Caco-2 (cell line): ENCODE measurements around the gene TMA16. TPM values are rescaled to one million over a fixed set of nuclear protein-coding genes. Genes with fewer than 3 reads are reported as not detected.

Source experiments
- BruUV-seq: library from RNA; stranded (reverse); fragments of 400-500 nt; replicated peaks from 2 replicates; lab custom pipeline; 2021; lab: Mats Ljungman, UMichigan
- CTCF ChIA-PET: fragments of 300-600 bp; sonication (Branson Sonifier 250); formaldehyde crosslinking; loops from one replicate; lab custom pipeline; 2022; ENCODE audit warnings: antibody characterized with exemption; lab: Charles Lee
- POLR2A ChIA-PET: fragments of 300-600 bp; sonication (Branson Sonifier 250); formaldehyde crosslinking; loops from one replicate; lab custom pipeline; 2022; ENCODE audit warnings: antibody characterized with exemption; lab: Charles Lee
- DNase-seq, 2 experiments: peaks; one replicate each; pipeline versions ENCODE4 v3.0.0 to v3.0.0-alpha.2; 2020 to 2022
- H3K27me3 ChIP-seq: replicated peaks from 2 replicates; pipeline ENCODE4 v1.6.0; 2011; ENCODE audit warnings: low read length; ENCODE audit not compliant: control insufficient read depth, insufficient read depth
- H3K36me3 ChIP-seq: 2 replicates; pipeline ENCODE4 v1.5.1; 2011; ENCODE audit warnings: low read length; ENCODE audit not compliant: control insufficient read depth, insufficient read depth
- H3K4me1 ChIP-seq: fragments of 250-450 bp; sonication (Bioruptor Pico); 2 replicates; pipeline ENCODE4 v1.5.1; 2020; ENCODE audit warnings: mild to moderate bottlenecking
- H3K4me3 ChIP-seq: 2 replicates; pipeline ENCODE4 v1.5.1; 2011; ENCODE audit warnings: low read depth, mild to moderate bottlenecking, control low read depth, low read length
- H3K9me3 ChIP-seq: fragments of 250-450 bp; sonication (Bioruptor Pico); 2 replicates; pipeline ENCODE4 v1.5.1; 2020; ENCODE audit warnings: mild to moderate bottlenecking, moderate library complexity
- H3K27ac Mint-ChIP-seq: one replicate; pipeline ENCODE4 v1.8.0; 2022; ENCODE audit warnings: mixed read lengths; ENCODE audit not compliant: unreplicated experiment
- H3K27me3 Mint-ChIP-seq: one replicate; pipeline ENCODE4 v1.8.0; 2022; ENCODE audit warnings: mixed read lengths; ENCODE audit not compliant: insufficient read depth, unreplicated experiment
- H3K36me3 Mint-ChIP-seq: one replicate; pipeline ENCODE4 v1.8.0; 2022; ENCODE audit warnings: mild to moderate bottlenecking, mixed read lengths; ENCODE audit not compliant: insufficient read depth, unreplicated experiment
- H3K4me1 Mint-ChIP-seq: one replicate; pipeline ENCODE4 v1.8.0; 2022; ENCODE audit warnings: low read depth, mixed read lengths; ENCODE audit not compliant: unreplicated experiment
- H3K4me3 Mint-ChIP-seq: one replicate; pipeline ENCODE4 v1.8.0; 2022; ENCODE audit warnings: mild to moderate bottlenecking, moderate library complexity, mixed read lengths; ENCODE audit not compliant: unreplicated experiment
- H3K9me3 Mint-ChIP-seq: one replicate; pipeline ENCODE4 v1.8.0; 2022; ENCODE audit warnings: mixed read lengths; ENCODE audit not compliant: unreplicated experiment
- CTCF ChIP-seq, 2 experiments: fragments of 200-600 bp in 1 of 2; IDR thresholded peaks; 1 replicate in 1 of 2; 2 replicates in 1 of 2; pipeline versions ENCODE4 v1.5.1 to v1.8.0; 2011 to 2022; ENCODE audit warnings: antibody characterized with exemption in 1 of 2, control low read depth in 1 of 2, inconsistent platforms in 1 of 2, low read depth in 1 of 2, low read length in 1 of 2, mild to moderate bottlenecking in 1 of 2, moderate library complexity in 1 of 2; ENCODE audit not compliant: insufficient read depth in 1 of 2, severe bottlenecking in 1 of 2, unreplicated experiment in 1 of 2
- intact Hi-C: fragments of 100-400 bp; cut with micrococcal nuclease; formaldehyde crosslinking; loops from one replicate; pipeline ENCODE4 v1.10.0; 2022; ENCODE audit not compliant: unreplicated experiment
- total RNA-seq: library from RNA; stranded (reverse); gene quantifications from 2 replicates; pipeline ENCODE4 v1.2.3, GENCODE V29; 2022

Gene TMA16
- total RNA-seq, 1 experiment from 2014 or later = 31.1 TPM

DNA sequence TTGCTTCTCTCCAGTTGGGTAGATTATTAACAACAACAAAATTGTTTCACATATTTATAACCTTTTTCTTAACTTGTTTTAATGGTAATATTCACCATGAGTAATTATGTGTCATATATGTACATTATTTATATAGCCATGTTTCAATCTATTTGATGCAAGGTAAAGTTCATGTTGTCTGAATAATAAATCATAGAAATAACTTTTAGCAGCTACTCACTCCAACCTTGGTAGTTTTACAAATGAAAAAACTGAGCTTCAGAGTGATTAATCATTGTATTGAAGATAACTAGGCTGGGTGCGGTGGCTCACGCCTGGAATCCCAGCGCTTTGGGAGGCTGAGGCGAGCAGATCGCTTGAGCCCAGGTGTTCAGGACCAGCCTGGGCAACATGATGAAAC lies 46.0 kb downstream of the TMA16 start:
- Histone ChIP-seq H3K27me3 (no peaks in the 10 kb centered on the region), H3K36me3 (no peaks in the 10 kb centered on the region), H3K4me1 (no peaks in the 10 kb centered on the region), H3K4me3 (no peak overlapping the region), H3K9me3 (no peaks in the 10 kb centered on the region)
- ChIA-PET CTCF (no interaction called here), POLR2A (no interaction called here)
- Mint-ChIP-seq H3K4me3 (no peak overlapping the region), H3K27ac (no peak overlapping the region), H3K27me3 (no peaks in the 10 kb centered on the region), H3K4me1 (no peaks in the 10 kb centered on the region), H3K9me3 (no peaks in the 10 kb centered on the region), H3K36me3 (no peaks in the 10 kb centered on the region)
- intact Hi-C loops = no loop called here
- no TSS peak for BruUV-seq
- no peak for DNase-seq
- TF ChIP-seq CTCF (IDR thresholded peaks at IDR 0.05; ENCODE audit: insufficient read depth in 1 of 2, low read depth in 1 of 2, low read length in 1 of 2, severe bottlenecking in 1 of 2, unreplicated experiment in 1 of 2) = no peak

GRCh38 chr4:163540977-163541376 lies 46.5 kb downstream of the TMA16 start:
- H3K27me3 ChIP-seq = no peaks in the 10 kb centered on the region
- CTCF ChIA-PET = no interaction called here

DNA sequence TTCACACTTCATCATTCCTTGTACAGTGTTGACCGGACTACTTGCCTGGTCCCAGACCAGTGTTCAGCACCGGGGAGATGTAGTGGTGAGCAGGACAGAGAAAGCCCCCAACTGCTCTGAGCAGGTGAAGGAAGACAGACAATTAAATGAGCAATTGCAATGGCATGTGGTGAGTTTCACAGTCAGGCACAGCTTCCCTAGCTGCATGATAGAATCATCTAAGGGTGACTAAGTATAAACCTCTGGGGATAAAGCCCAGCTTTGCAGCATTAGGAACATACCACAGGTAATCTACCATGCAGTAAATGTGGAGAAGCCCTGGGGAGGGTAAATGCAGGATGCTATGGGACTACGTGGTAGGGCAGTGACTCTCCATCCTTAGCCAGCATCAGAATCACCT lies 47.8 kb downstream of the TMA16 start:
- ChIA-PET CTCF (no interaction called here), POLR2A (no interaction called here)
- Histone ChIP-seq H3K4me1 (no peaks in the 10 kb centered on the region), H3K36me3 (no peaks in the 10 kb centered on the region), H3K9me3 (no peaks in the 10 kb centered on the region), H3K27me3 (no peaks in the 10 kb centered on the region), H3K4me3 (no peak overlapping the region)
- Mint-ChIP-seq H3K27ac (no peak overlapping the region), H3K36me3 (no peaks in the 10 kb centered on the region), H3K4me1 (no peaks in the 10 kb centered on the region), H3K9me3 (no peaks in the 10 kb centered on the region), H3K27me3 (no peaks in the 10 kb centered on the region), H3K4me3 (no peak overlapping the region)
- intact Hi-C loops = no loop called here
- no peak for TF ChIP-seq CTCF (IDR thresholded peaks at IDR 0.05; ENCODE audit: insufficient read depth in 1 of 2, low read depth in 1 of 2, low read length in 1 of 2, severe bottlenecking in 1 of 2, unreplicated experiment in 1 of 2)
- no peak for DNase-seq
- BruUV-seq = no TSS peak

More at GRCh38 chr4:163540977-163541376, 46.5 kb downstream of the TMA16 start:
- no peaks in the 10 kb centered on the region for H3K36me3 ChIP-seq
- no peak for DNase-seq
- BruUV-seq = no TSS peak
- intact Hi-C loops = no loop called here
- no peak overlapping the region for H3K4me3 Mint-ChIP-seq
- no peaks in the 10 kb centered on the region for H3K4me1 ChIP-seq
- TF ChIP-seq CTCF (IDR thresholded peaks at IDR 0.05; ENCODE audit: insufficient read depth in 1 of 2, low read depth in 1 of 2, low read length in 1 of 2, severe bottlenecking in 1 of 2, unreplicated experiment in 1 of 2) = no peak
- H3K27ac Mint-ChIP-seq = no peak overlapping the region
- no peaks in the 10 kb centered on the region for H3K36me3 Mint-ChIP-seq
- no peaks in the 10 kb centered on the region for H3K9me3 ChIP-seq
- H3K4me1 Mint-ChIP-seq = no peaks in the 10 kb centered on the region
- H3K9me3 Mint-ChIP-seq = no peaks in the 10 kb centered on the region
- H3K4me3 ChIP-seq = no peak overlapping the region
- no peaks in the 10 kb centered on the region for H3K27me3 Mint-ChIP-seq
- POLR2A ChIA-PET = no interaction called here
